Glutamatergic neuron (in vitro differentiated cells): Measurements from ENCODE around the gene SELENOP. TPM values are rescaled to one million over a fixed set of nuclear protein-coding genes. Genes with fewer than 3 reads are reported as not detected.

ENCODE experiments used
- DNase-seq: peaks from one replicate; pipeline ENCODE4 v3.0.0; 2022
- H3K27ac Mint-ChIP-seq: one replicate; pipeline ENCODE4 v1.8.0; 2020; ENCODE audit warnings: mild to moderate bottlenecking, mixed read lengths, inconsistent platforms; ENCODE audit not compliant: unreplicated experiment
- H3K27me3 Mint-ChIP-seq: one replicate; pipeline ENCODE4 v1.8.0; 2020; ENCODE audit warnings: mild to moderate bottlenecking, moderate library complexity, mixed read lengths, inconsistent platforms; ENCODE audit not compliant: unreplicated experiment
- H3K36me3 Mint-ChIP-seq: one replicate; pipeline ENCODE4 v1.8.0; 2020; ENCODE audit warnings: mild to moderate bottlenecking, mixed read lengths, inconsistent platforms; ENCODE audit not compliant: unreplicated experiment
- H3K4me1 Mint-ChIP-seq: one replicate; pipeline ENCODE4 v1.8.0; 2020; ENCODE audit warnings: mild to moderate bottlenecking, low read depth, mixed read lengths, inconsistent platforms; ENCODE audit not compliant: unreplicated experiment
- H3K4me3 Mint-ChIP-seq: one replicate; pipeline ENCODE4 v1.8.0; 2020; ENCODE audit warnings: mild to moderate bottlenecking, mixed read lengths, inconsistent platforms; ENCODE audit not compliant: unreplicated experiment
- H3K9me3 Mint-ChIP-seq: one replicate; pipeline ENCODE4 v1.8.0; 2020; ENCODE audit warnings: mild to moderate bottlenecking, moderate library complexity, mixed read lengths, inconsistent platforms; ENCODE audit not compliant: unreplicated experiment
- total RNA-seq: library from RNA; stranded (reverse); fragmentation: NEBNext Ultra II Directional; extraction: Animal tissue kit (Norgen Biotek cat#: 25700); gene quantifications from one replicate; pipeline ENCODE4 v1.2.1, GENCODE V29; 2021; ENCODE audit not compliant: unreplicated experiment
- TF ChIP-seq, protein P1 (sequence below): fragments of 200-600 bp; sonication (generic); IDR thresholded peaks from one replicate; pipeline ENCODE4 v1.5.0; 2021; ENCODE audit not compliant: partially characterized antibody, unreplicated experiment

Gene SELENOP
- total RNA-seq, 1 donor from 2014 or later: 0.61 TPM

- DNase-seq: no peak
- peaks cover 2% of the 10 kb centered on the region for H3K27me3 Mint-ChIP-seq
- H3K27ac Mint-ChIP-seq: no peak overlapping the region
- H3K9me3 Mint-ChIP-seq: no peaks in the 10 kb centered on the region
- no peaks in the 10 kb centered on the region for H3K36me3 Mint-ChIP-seq
- no peak overlapping the region for H3K4me3 Mint-ChIP-seq
- no peaks in the 10 kb centered on the region for H3K4me1 Mint-ChIP-seq
- TF ChIP-seq, protein P1, sequence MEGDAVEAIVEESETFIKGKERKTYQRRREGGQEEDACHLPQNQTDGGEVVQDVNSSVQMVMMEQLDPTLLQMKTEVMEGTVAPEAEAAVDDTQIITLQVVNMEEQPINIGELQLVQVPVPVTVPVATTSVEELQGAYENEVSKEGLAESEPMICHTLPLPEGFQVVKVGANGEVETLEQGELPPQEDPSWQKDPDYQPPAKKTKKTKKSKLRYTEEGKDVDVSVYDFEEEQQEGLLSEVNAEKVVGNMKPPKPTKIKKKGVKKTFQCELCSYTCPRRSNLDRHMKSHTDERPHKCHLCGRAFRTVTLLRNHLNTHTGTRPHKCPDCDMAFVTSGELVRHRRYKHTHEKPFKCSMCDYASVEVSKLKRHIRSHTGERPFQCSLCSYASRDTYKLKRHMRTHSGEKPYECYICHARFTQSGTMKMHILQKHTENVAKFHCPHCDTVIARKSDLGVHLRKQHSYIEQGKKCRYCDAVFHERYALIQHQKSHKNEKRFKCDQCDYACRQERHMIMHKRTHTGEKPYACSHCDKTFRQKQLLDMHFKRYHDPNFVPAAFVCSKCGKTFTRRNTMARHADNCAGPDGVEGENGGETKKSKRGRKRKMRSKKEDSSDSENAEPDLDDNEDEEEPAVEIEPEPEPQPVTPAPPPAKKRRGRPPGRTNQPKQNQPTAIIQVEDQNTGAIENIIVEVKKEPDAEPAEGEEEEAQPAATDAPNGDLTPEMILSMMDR: no peak
Measured at GRCh38 chr5:42804717-42805339, 6.9 kb downstream of the SELENOP start.

GRCh38 chr5:42801516-42802166 is 10.1 kb downstream of the SELENOP start:
- no peak overlapping the region for H3K27ac Mint-ChIP-seq
- H3K9me3 Mint-ChIP-seq: no peaks in the 10 kb centered on the region
- no peak for DNase-seq
- TF ChIP-seq, protein P1: no peak
- no peak overlapping the region for H3K4me3 Mint-ChIP-seq
- H3K27me3 Mint-ChIP-seq: peaks cover 2% of the 10 kb centered on the region
- no peaks in the 10 kb centered on the region for H3K4me1 Mint-ChIP-seq
- H3K36me3 Mint-ChIP-seq: peaks cover 6% of the 10 kb centered on the region

GRCh38 chr5:42800748-42801330 is 10.9 kb downstream of the SELENOP start:
- Mint-ChIP-seq H3K27ac (no peak overlapping the region), H3K36me3 (peaks cover 6% of the 10 kb centered on the region), H3K4me3 (no peak overlapping the region), H3K27me3 (peaks cover 2% of the 10 kb centered on the region), H3K4me1 (no peaks in the 10 kb centered on the region), H3K9me3 (no peaks in the 10 kb centered on the region)
- TF ChIP-seq, protein P1: no peak
- no peak for DNase-seq

- TF ChIP-seq, protein P1: no peak
- Mint-ChIP-seq H3K9me3 (no peaks in the 10 kb centered on the region), H3K4me1 (no peaks in the 10 kb centered on the region), H3K27me3 (peaks cover 2% of the 10 kb centered on the region), H3K4me3 (no peak overlapping the region), H3K36me3 (peaks cover 6% of the 10 kb centered on the region), H3K27ac (no peak overlapping the region)
- DNase-seq: no peak
Measured at GRCh38 chr5:42799668-42800114, 12.0 kb downstream of the SELENOP start.

DNA sequence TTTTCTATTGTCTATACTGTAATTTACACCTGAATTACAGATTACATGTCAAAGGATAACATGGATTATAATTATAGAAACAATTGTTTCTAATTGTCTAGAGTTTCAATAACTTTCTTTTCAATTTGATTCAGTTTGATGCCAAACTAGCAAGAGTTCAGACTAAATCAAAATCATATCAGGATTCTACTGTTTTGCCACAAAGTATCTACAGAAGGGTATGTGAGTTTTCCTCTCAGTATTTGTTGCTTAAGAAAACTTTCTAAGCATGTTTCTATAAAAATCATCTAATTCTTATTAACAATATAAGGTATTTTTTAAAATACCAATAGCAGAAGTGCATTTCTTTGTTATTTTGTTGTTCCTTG is 12.5 kb downstream of the SELENOP start:
- H3K27ac Mint-ChIP-seq: no peak overlapping the region
- H3K4me3 Mint-ChIP-seq: no peak overlapping the region
- no peak for DNase-seq
- no peaks in the 10 kb centered on the region for H3K9me3 Mint-ChIP-seq
- peaks cover 6% of the 10 kb centered on the region for H3K36me3 Mint-ChIP-seq
- H3K27me3 Mint-ChIP-seq: peaks cover 2% of the 10 kb centered on the region
- TF ChIP-seq, protein P1: no peak
- H3K4me1 Mint-ChIP-seq: no peaks in the 10 kb centered on the region
